Thoracic aorta (tissue), 2 donors: Measurements from ENCODE around the gene SLC6A12. TPM values are rescaled to one million over a fixed set of nuclear protein-coding genes. Genes with fewer than 3 reads are reported as not detected.
"Not testable (repeated sequence)": the region's sequence is repeated elsewhere in the genome, so short reads cannot be mapped to it uniquely, and the experiment has no call there.

Source experiments
- ATAC-seq: fragments of 150-250 bp; one replicate; pipeline ENCODE4 v1.8.0; 2017; ENCODE audit warnings: low read depth; ENCODE audit not compliant: insufficient number of reproducible peaks, low FRiP score
- DNase-seq: peaks from one replicate; pipeline ENCODE4 v3.0.0-alpha.2; 2020; ENCODE audit warnings: low spot score
- H3K27ac ChIP-seq, 2 donors: fragments of 200-600 bp; sonication (generic); 1 replicate in 1 of 2; 2 replicates in 1 of 2; pipeline ENCODE4 v1.5.1; 2016; ENCODE audit warnings: mild to moderate bottlenecking in 2 of 2, moderate library complexity in 2 of 2
- H3K27me3 ChIP-seq: fragments of 200-600 bp; sonication (generic); replicated peaks from 2 replicates; pipeline ENCODE4 v1.6.0; 2016; ENCODE audit warnings: mild to moderate bottlenecking; ENCODE audit not compliant: insufficient read depth
- H3K36me3 ChIP-seq: fragments of 200-600 bp; sonication (generic); one replicate; pipeline ENCODE4 v1.5.1; 2016
- H3K4me1 ChIP-seq, 2 donors: fragments of 200-600 bp; sonication (generic); 1 replicate in 1 of 2; 2 replicates in 1 of 2; pipeline versions ENCODE4 v1.5.1 to v1.6.0; 2016; ENCODE audit warnings: low read depth in 2 of 2, mild to moderate bottlenecking in 1 of 2; ENCODE audit not compliant: control insufficient read depth in 1 of 2
- H3K4me3 ChIP-seq: fragments of 200-600 bp; sonication (generic); 2 replicates; pipeline ENCODE4 v1.5.1; 2016; ENCODE audit warnings: mild to moderate bottlenecking
- H3K9me3 ChIP-seq: fragments of 200-600 bp; sonication (generic); 2 replicates; pipeline ENCODE4 v1.5.1; 2016
- CTCF ChIP-seq: fragments of 200-600 bp; sonication (generic); IDR thresholded peaks from one replicate; pipeline ENCODE4 v1.5.1; 2019; ENCODE audit warnings: antibody characterized with exemption
- total RNA-seq, 2 donors: library from RNA; depleted of rRNA; stranded (reverse); fragments of >200 nt; gene quantifications; one replicate each; pipeline versions ENCODE4 v1.1.0 to v1.2.3, GENCODE V29; 2016

Gene SLC6A12
- total RNA-seq, 2 donors from 2014 or later, result 1.2 to 1.8 TPM

- no peak overlapping the region for H3K27ac ChIP-seq
- H3K36me3 ChIP-seq, result no peaks in the 10 kb centered on the region
- H3K4me3 ChIP-seq, result no peak overlapping the region
- H3K4me1 ChIP-seq, result peaks cover 4 to 9% of the 10 kb centered on the region in 2 donors
- DNase-seq (no peak), ATAC-seq (no peak)
- H3K9me3 ChIP-seq, result no peaks in the 10 kb centered on the region
- TF ChIP-seq CTCF, result no peak
- no peaks in the 10 kb centered on the region for H3K27me3 ChIP-seq
These were observed 23.1 kb downstream of the SLC6A12 start for GRCh38 chr12:190881-191280.

DNA sequence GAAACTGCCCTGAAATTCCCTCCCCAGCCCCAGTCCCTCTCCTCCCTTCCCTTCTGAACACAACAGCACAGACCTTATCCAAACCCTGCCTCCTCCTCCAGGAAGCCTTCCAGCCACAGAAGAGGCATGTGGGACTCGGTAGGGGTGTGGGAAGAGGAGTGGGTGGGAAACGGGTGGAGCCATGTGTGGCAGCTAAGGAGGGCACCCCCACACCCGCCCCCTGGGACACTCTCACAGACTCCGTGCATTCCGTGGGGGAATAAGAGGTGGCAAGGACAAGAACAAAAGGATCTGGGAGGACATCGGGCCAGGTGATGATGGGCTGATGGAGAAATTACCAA, 24.4 kb downstream of the SLC6A12 start:
- H3K4me3 ChIP-seq, result peak overlapping the region; percentile 71

GRCh38 chr12:188910-189621, 24.9 kb downstream of the SLC6A12 start:
- peak; percentile 63 for TF ChIP-seq CTCF
- no peak overlapping the region for H3K27ac ChIP-seq
- no peaks in the 10 kb centered on the region for H3K36me3 ChIP-seq
- H3K4me1 ChIP-seq, result peaks cover 4 to 9% of the 10 kb centered on the region in 2 donors
- no peak for ATAC-seq
- peak overlapping the region; percentile 71 for H3K4me3 ChIP-seq
- no peaks in the 10 kb centered on the region for H3K27me3 ChIP-seq
- no peak for DNase-seq
- H3K9me3 ChIP-seq, result no peaks in the 10 kb centered on the region

More for the DNA sequence above, 24.4 kb downstream of the SLC6A12 start:
- no peaks in the 10 kb centered on the region for H3K36me3 ChIP-seq
- no peaks in the 10 kb centered on the region for H3K27me3 ChIP-seq
- DNase-seq (no peak), ATAC-seq (no peak)
- no peak for TF ChIP-seq CTCF
- H3K9me3 ChIP-seq, result no peaks in the 10 kb centered on the region
- peaks cover 4 to 9% of the 10 kb centered on the region in 2 donors for H3K4me1 ChIP-seq
- H3K27ac ChIP-seq, result no peak overlapping the region

DNA sequence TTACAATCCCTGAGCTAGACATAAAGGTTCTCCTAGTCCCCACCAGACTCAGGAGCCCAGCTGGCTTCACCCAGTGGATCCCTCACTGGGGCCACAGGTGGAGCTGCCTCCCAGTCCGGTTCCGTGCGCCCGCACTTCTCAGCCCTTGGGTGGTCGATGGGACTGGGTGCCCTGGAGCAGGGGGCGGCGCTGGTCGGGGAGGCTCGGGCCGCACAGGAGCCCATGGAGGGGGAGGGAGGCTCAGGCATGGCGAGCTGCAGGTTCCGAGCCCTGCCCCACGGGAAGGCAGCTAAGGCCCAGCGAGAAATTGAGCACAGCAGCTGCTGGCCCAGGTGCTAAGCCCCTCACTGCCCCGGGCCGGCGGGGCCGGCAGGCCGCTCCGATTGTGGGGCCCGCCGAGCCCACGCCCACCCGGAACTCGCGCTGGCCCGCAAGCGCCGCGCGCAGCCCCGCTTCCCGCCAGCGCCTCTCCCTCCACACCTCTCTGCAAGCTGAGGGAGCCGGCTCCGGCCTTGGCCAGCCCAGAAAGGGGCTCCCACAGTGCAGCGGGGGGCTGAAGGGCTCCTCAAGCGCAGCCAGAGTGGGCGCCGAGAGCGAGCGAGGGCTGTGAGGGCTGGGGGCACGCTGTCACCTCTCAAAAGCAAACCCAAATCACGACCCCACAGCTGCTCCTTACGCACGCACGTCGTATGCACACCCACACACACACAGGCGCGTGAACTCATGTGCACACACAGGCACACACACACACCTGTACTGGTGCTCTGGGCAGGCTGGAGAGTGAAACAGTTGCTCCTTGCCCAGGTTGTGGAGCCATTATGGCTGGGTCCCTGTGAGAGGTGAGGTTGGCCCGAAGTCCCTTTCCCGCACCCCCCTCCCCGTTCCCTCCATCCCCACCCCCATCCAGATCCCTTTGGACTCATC, 25.7 kb downstream of the SLC6A12 start:
- not testable (repeated sequence) for DNase-seq, H3K4me1 ChIP-seq, H3K9me3 ChIP-seq, H3K27ac ChIP-seq, H3K36me3 ChIP-seq, ATAC-seq, H3K27me3 ChIP-seq
- H3K4me3 ChIP-seq, result peak overlapping the region; percentile 71

GRCh38 chr12:186006-186625, 27.8 kb downstream of the SLC6A12 start:
- no peak for TF ChIP-seq CTCF
- DNase-seq (no peak), ATAC-seq (no peak)
- H3K4me3 ChIP-seq, result no peak overlapping the region
- H3K4me1 ChIP-seq, result peaks cover 4 to 9% of the 10 kb centered on the region in 2 donors
- no peak overlapping the region for H3K27ac ChIP-seq
- H3K27me3 ChIP-seq, result no peaks in the 10 kb centered on the region
- H3K9me3 ChIP-seq, result no peaks in the 10 kb centered on the region
- H3K36me3 ChIP-seq, result no peaks in the 10 kb centered on the region
